ENCODE results near the gene G0S2. TPM values are rescaled to one million over a fixed set of nuclear protein-coding genes. Genes with fewer than 3 reads are reported as not detected.
A peak's percentile ranks its signal among the peaks of the same experiment; 100 is the strongest.

G0S2 gene
- total and polyA plus RNA-seq, 2 experiments from 2014 or later: 3.2 to 8.2 TPM

DNA sequence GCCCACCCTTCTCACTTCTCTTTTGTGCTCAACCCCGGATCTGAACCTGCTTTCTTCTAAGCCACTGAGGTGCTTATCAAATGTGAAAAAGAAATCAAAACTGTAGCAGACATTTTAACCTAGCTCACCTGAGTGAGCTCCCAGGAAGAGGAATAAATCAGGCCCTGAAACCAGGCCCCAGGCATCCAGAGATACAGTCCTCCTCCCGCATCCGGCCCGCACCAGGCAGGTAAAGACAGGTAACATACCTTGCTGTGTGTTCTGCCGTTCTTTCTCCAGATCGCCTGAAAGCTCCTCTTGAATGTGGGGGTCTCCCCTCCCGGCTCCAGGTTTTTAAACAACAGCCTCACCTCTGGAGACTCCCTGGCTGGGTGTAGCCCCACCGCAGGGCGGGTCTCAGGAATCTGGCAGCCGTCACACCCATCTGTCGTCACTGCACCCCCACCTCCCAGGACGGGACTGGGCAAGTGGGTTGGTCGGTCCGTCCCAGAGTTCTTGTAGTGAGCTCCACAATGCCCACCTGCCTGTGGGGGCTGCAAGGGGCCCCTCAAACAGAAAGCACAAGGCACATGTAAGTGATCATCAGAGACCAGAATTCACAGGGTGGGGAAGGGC is 23.0 kb upstream of the G0S2 start, which contains the start of gene LAMB3:
LAMB3 (minus strand) TSS at position 305 of the 615 bp plus-strand sequence. CDS start 1,481 bp downstream, outside the sequence.
- Histone ChIP-seq H2AFZ (peak within 1 kb of the TSS; percentile 84), H3K27ac (ENCODE audit: low read depth) (no peak within 1 kb of the TSS), H3F3A (replicated peaks; ENCODE audit: low read depth) (no peaks in the 10 kb centered on the region), H3K27me3 (ENCODE audit: insufficient read depth) (no peaks in the 10 kb centered on the region), H3K36me3 (ENCODE audit: insufficient read depth) (no peaks in the 10 kb centered on the region), H3K9me2 (ENCODE audit: insufficient read depth) (no peaks in the 10 kb centered on the region), H3K4me3 (no peak within 1 kb of the TSS), H3K79me2 (replicated peaks; ENCODE audit: insufficient read depth) (no peaks in the 10 kb centered on the region), H3K4me2 (0 out of 2 replicates have a peak within 1 kb of the TSS, but pooled peaks have one; percentile 1), H4K20me1 (replicated peaks; ENCODE audit: insufficient read depth) (no peaks in the 10 kb centered on the region), H3K4me1 (ENCODE audit: insufficient read depth) (peaks cover 7% of the 10 kb centered on the region)
- Mint-ChIP-seq H3K4me1 (peaks cover 17% of the 10 kb centered on the region), H3K36me3 (ENCODE audit: low read depth) (no peaks in the 10 kb centered on the region), H3K27ac (no peak within 1 kb of the TSS), H3K27me3 (ENCODE audit: insufficient read depth, low read depth, poor library complexity) (peaks cover 8% of the 10 kb centered on the region), H3K9me3 (no peaks in the 10 kb centered on the region; the same call in 2 of the 3 replicates), H3K4me3 (no peak within 1 kb of the TSS)
- peak; percentile 15 for ATAC-seq
- no peak for DNase-seq (ENCODE audit: low spot score)
- TF ChIP-seq, protein P1, sequence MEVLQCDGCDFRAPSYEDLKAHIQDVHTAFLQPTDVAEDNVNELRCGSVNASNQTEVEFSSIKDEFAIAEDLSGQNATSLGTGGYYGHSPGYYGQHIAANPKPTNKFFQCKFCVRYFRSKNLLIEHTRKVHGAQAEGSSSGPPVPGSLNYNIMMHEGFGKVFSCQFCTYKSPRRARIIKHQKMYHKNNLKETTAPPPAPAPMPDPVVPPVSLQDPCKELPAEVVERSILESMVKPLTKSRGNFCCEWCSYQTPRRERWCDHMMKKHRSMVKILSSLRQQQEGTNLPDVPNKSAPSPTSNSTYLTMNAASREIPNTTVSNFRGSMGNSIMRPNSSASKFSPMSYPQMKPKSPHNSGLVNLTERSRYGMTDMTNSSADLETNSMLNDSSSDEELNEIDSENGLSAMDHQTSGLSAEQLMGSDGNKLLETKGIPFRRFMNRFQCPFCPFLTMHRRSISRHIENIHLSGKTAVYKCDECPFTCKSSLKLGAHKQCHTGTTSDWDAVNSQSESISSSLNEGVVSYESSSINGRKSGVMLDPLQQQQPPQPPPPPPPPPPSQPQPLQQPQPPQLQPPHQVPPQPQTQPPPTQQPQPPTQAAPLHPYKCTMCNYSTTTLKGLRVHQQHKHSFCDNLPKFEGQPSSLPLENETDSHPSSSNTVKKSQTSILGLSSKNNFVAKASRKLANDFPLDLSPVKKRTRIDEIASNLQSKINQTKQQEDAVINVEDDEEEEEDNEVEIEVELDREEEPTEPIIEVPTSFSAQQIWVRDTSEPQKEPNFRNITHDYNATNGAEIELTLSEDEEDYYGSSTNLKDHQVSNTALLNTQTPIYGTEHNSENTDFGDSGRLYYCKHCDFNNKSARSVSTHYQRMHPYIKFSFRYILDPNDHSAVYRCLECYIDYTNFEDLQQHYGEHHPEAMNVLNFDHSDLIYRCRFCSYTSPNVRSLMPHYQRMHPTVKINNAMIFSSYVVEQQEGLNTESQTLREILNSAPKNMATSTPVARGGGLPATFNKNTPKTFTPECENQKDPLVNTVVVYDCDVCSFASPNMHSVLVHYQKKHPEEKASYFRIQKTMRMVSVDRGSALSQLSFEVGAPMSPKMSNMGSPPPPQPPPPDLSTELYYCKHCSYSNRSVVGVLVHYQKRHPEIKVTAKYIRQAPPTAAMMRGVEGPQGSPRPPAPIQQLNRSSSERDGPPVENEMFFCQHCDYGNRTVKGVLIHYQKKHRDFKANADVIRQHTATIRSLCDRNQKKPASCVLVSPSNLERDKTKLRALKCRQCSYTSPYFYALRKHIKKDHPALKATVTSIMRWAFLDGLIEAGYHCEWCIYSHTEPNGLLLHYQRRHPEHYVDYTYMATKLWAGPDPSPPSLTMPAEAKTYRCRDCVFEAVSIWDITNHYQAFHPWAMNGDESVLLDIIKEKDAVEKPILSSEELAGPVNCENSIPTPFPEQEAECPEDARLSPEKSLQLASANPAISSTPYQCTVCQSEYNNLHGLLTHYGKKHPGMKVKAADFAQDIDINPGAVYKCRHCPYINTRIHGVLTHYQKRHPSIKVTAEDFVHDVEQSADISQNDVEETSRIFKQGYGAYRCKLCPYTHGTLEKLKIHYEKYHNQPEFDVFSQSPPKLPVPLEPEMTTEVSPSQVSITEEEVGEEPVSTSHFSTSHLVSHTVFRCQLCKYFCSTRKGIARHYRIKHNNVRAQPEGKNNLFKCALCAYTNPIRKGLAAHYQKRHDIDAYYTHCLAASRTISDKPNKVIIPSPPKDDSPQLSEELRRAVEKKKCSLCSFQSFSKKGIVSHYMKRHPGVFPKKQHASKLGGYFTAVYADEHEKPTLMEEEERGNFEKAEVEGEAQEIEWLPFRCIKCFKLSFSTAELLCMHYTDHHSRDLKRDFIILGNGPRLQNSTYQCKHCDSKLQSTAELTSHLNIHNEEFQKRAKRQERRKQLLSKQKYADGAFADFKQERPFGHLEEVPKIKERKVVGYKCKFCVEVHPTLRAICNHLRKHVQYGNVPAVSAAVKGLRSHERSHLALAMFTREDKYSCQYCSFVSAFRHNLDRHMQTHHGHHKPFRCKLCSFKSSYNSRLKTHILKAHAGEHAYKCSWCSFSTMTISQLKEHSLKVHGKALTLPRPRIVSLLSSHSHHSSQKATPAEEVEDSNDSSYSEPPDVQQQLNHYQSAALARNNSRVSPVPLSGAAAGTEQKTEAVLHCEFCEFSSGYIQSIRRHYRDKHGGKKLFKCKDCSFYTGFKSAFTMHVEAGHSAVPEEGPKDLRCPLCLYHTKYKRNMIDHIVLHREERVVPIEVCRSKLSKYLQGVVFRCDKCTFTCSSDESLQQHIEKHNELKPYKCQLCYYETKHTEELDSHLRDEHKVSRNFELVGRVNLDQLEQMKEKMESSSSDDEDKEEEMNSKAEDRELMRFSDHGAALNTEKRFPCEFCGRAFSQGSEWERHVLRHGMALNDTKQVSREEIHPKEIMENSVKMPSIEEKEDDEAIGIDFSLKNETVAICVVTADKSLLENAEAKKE (CRISPR knock-in tag; IDR thresholded peaks at IDR 0.05): no peak

DNA sequence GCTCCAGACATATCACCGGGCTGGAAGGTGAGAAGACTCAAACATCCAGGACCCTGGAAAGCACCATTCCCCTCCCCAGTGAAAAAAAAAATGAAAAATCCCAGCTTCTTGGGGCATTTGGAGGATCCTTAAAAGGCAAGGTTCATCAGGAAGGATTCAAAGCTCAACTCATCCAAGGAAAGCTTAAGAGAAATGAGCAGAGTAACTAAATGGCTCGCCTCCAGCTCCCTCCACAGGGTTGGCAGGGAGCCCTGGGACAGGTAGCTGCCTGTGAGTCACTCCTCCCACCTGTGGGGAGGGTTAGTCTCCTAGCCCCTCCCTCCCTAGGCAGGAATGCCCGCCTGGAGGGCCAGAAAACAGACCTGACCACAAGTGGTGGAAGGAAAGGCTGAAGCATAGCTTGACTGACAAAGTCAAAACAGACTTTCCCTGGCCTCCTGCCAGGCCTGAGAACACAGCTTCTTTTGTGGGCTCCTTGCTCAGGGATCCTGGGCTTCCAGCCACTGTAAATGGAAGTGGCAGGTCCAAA is 22.3 kb upstream of the G0S2 start:
- H3K36me3 Mint-ChIP-seq (ENCODE audit: low read depth): no peaks in the 10 kb centered on the region
- DNase-seq (ENCODE audit: low spot score) (peak; percentile 66), ATAC-seq (peak; percentile 98)
- H3K4me3 Mint-ChIP-seq: no peak overlapping the region
- no peaks in the 10 kb centered on the region for H4K20me1 ChIP-seq (replicated peaks; ENCODE audit: insufficient read depth)
- H3K4me2 ChIP-seq: 0 out of 2 replicates have a peak overlapping the region, but pooled peaks have one; percentile 1
- no peak overlapping the region for H3K27ac Mint-ChIP-seq
- H3K4me1 ChIP-seq (ENCODE audit: insufficient read depth): peaks cover 7% of the 10 kb centered on the region
- no peaks in the 10 kb centered on the region; the same call in 2 of the 3 replicates for H3K9me3 Mint-ChIP-seq
- H3K79me2 ChIP-seq (replicated peaks; ENCODE audit: insufficient read depth): no peaks in the 10 kb centered on the region
- H3F3A ChIP-seq (replicated peaks; ENCODE audit: low read depth): no peaks in the 10 kb centered on the region
- H3K9me2 ChIP-seq (ENCODE audit: insufficient read depth): no peaks in the 10 kb centered on the region
- H3K27me3 Mint-ChIP-seq (ENCODE audit: insufficient read depth, low read depth, poor library complexity): peaks cover 8% of the 10 kb centered on the region
- no peak overlapping the region for H3K27ac ChIP-seq (ENCODE audit: low read depth)
- no peaks in the 10 kb centered on the region for H3K27me3 ChIP-seq (ENCODE audit: insufficient read depth)
- peaks cover 17% of the 10 kb centered on the region for H3K4me1 Mint-ChIP-seq
- H3K4me3 ChIP-seq: no peak overlapping the region
- H3K36me3 ChIP-seq (ENCODE audit: insufficient read depth): no peaks in the 10 kb centered on the region
- peak overlapping the region; percentile 84 for H2AFZ ChIP-seq
- no peak for TF ChIP-seq CREB1 (CRISPR knock-in tag; IDR thresholded peaks at IDR 0.05; ENCODE audit: low read depth)
- TF ChIP-seq EZH2phosphoT487 (IDR thresholded peaks at IDR 0.05; ENCODE audit: unreplicated experiment): no peak
- TF ChIP-seq, protein P2, sequence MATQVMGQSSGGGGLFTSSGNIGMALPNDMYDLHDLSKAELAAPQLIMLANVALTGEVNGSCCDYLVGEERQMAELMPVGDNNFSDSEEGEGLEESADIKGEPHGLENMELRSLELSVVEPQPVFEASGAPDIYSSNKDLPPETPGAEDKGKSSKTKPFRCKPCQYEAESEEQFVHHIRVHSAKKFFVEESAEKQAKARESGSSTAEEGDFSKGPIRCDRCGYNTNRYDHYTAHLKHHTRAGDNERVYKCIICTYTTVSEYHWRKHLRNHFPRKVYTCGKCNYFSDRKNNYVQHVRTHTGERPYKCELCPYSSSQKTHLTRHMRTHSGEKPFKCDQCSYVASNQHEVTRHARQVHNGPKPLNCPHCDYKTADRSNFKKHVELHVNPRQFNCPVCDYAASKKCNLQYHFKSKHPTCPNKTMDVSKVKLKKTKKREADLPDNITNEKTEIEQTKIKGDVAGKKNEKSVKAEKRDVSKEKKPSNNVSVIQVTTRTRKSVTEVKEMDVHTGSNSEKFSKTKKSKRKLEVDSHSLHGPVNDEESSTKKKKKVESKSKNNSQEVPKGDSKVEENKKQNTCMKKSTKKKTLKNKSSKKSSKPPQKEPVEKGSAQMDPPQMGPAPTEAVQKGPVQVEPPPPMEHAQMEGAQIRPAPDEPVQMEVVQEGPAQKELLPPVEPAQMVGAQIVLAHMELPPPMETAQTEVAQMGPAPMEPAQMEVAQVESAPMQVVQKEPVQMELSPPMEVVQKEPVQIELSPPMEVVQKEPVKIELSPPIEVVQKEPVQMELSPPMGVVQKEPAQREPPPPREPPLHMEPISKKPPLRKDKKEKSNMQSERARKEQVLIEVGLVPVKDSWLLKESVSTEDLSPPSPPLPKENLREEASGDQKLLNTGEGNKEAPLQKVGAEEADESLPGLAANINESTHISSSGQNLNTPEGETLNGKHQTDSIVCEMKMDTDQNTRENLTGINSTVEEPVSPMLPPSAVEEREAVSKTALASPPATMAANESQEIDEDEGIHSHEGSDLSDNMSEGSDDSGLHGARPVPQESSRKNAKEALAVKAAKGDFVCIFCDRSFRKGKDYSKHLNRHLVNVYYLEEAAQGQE (IDR thresholded peaks at IDR 0.05; ENCODE audit: unreplicated experiment): peak; percentile 26
- no peak for TF ChIP-seq EZH2 (IDR thresholded peaks at IDR 0.05; ENCODE audit: low read depth, unreplicated experiment)
